Neural cell (in vitro differentiated cells): ENCODE data around the gene OR2V1. TPM values are rescaled to one million over a fixed set of nuclear protein-coding genes. Genes with fewer than 3 reads are reported as not detected.

ENCODE experiments used
- H2AFZ ChIP-seq: fragments of 200-600, 300-800 bp; sonication (generic), shearing (Covaris generic); 2 replicates; pipeline ENCODE4 v1.6.0; 2014; ENCODE audit warnings: low read depth, mild to moderate bottlenecking, antibody characterized with exemption, low read length, moderate library complexity
- H3F3A ChIP-seq: fragments of 200-600 bp; shearing (Covaris generic); 2 replicates; pipeline ENCODE4 v1.6.1; 2016; ENCODE audit warnings: mild to moderate bottlenecking, moderate library complexity, mixed read lengths, antibody characterized with exemption, low read length; ENCODE audit not compliant: insufficient read depth, poor library complexity, severe bottlenecking
- H3K27ac ChIP-seq: fragments of 200-600, 300-800 bp; sonication (generic), shearing (Covaris generic); 2 replicates; pipeline ENCODE4 v1.5.1; 2014; ENCODE audit warnings: mild to moderate bottlenecking, low read length, moderate library complexity
- H3K27me3 ChIP-seq: fragments of 300-800, 200-600 bp; sonication (generic), shearing (Covaris generic); 2 replicates; pipeline ENCODE4 v1.6.0; 2014; ENCODE audit warnings: mild to moderate bottlenecking, low read depth, low read length, moderate library complexity; ENCODE audit not compliant: insufficient read depth
- H3K36me3 ChIP-seq: fragments of 300-800, 200-600 bp; sonication (generic), shearing (Covaris generic); 2 replicates; pipeline ENCODE4 v1.5.1; 2014; ENCODE audit warnings: mild to moderate bottlenecking, antibody characterized with exemption, low read length, moderate library complexity; ENCODE audit not compliant: insufficient read depth
- H3K4me2 ChIP-seq: fragments of 300-800, 200-600 bp; sonication (generic), shearing (Covaris generic); 2 replicates; pipeline ENCODE4 v1.6.0; 2014; ENCODE audit warnings: mild to moderate bottlenecking, low read length
- H3K4me3 ChIP-seq: fragments of 300-800, 200-600 bp; sonication (generic), shearing (Covaris generic); 2 replicates; pipeline ENCODE4 v1.5.1; 2014; ENCODE audit warnings: mild to moderate bottlenecking, low read length, moderate library complexity
- H3K79me2 ChIP-seq: fragments of 200-600 bp; shearing (Covaris generic); replicated peaks from 2 replicates; pipeline ENCODE4 v1.6.0; 2014; ENCODE audit warnings: mild to moderate bottlenecking, low read length, moderate library complexity; ENCODE audit not compliant: insufficient read depth
- H3K9ac ChIP-seq: fragments of 300-800, 200-600 bp; sonication (generic), shearing (Covaris generic); 2 replicates; pipeline ENCODE4 v1.6.1; 2016; ENCODE audit warnings: mild to moderate bottlenecking, low read length, mixed read lengths
- H3K9me2 ChIP-seq: fragments of 200-600 bp; shearing (Covaris generic); 2 replicates; pipeline ENCODE4 v1.6.1; 2016; ENCODE audit warnings: mild to moderate bottlenecking, low read length, mixed read lengths; ENCODE audit not compliant: insufficient read depth
- H3K9me3 ChIP-seq: fragments of 200-600, 300-800 bp; sonication (generic), shearing (Covaris generic); 2 replicates; pipeline ENCODE4 v1.6.1; 2016; ENCODE audit warnings: mild to moderate bottlenecking, mixed run types, low read length, moderate library complexity, mixed read lengths
- H4K20me1 ChIP-seq: fragments of 200-600 bp; shearing (Covaris generic); 2 replicates; pipeline ENCODE4 v1.6.1; 2016; ENCODE audit warnings: mild to moderate bottlenecking, mixed run types; ENCODE audit not compliant: insufficient read depth
- EP300 ChIP-seq: fragments of 450-650 bp; conservative IDR thresholded peaks from 2 replicates; pipeline ENCODE4 v1.6.1; 2014; ENCODE audit warnings: antibody characterized with exemption, mild to moderate bottlenecking, moderate library complexity; ENCODE audit not compliant: poor library complexity, severe bottlenecking
- EZH2 ChIP-seq: fragments of 200-600, 300-800 bp; shearing (Covaris generic), sonication (generic); IDR thresholded peaks from 2 replicates; pipeline ENCODE4 v1.6.1; 2014; ENCODE audit warnings: antibody characterized with exemption, low read length, borderline replicate concordance, mild to moderate bottlenecking; ENCODE audit not compliant: insufficient read depth, poor library complexity, severe bottlenecking
- MXI1 ChIP-seq: fragments of 450-650 bp; conservative IDR thresholded peaks from 2 replicates; pipeline ENCODE4 v1.6.1; 2014; ENCODE audit warnings: antibody characterized with exemption, mild to moderate bottlenecking; ENCODE audit not compliant: poor library complexity, severe bottlenecking
- POLR2AphosphoS5 ChIP-seq: IDR thresholded peaks from 2 replicates; pipeline ENCODE4 v1.6.1; 2012
- RAD21 ChIP-seq: fragments of 450-650 bp; conservative IDR thresholded peaks from 2 replicates; pipeline ENCODE4 v1.6.1; 2014; ENCODE audit warnings: antibody characterized with exemption, mild to moderate bottlenecking, moderate library complexity
- SMC3 ChIP-seq: fragments of 450-650 bp; conservative IDR thresholded peaks from 2 replicates; pipeline ENCODE4 v1.6.1; 2014; ENCODE audit warnings: antibody characterized with exemption, mild to moderate bottlenecking, moderate library complexity; ENCODE audit not compliant: poor library complexity
- TAF1 ChIP-seq: IDR thresholded peaks from 2 replicates; pipeline ENCODE4 v1.6.1; 2012; ENCODE audit warnings: low read depth
- polyA plus RNA-seq: library from polyadenylated mRNA; depleted of rRNA; stranded (reverse); fragments of >200 nt; gene quantifications from 2 replicates; pipeline ENCODE4 v1.2.3, GENCODE V29; 2014
- TF ChIP-seq, protein P1 (sequence below): fragments of 450-650 bp; IDR thresholded peaks from 2 replicates; pipeline ENCODE4 v1.5.1; 2014; ENCODE audit warnings: antibody characterized with exemption, mild to moderate bottlenecking, moderate library complexity; ENCODE audit not compliant: poor library complexity, severe bottlenecking
- TF ChIP-seq, protein P2 (sequence below): IDR thresholded peaks from 2 replicates; pipeline ENCODE4 v1.6.1; 2012; ENCODE audit warnings: borderline replicate concordance

Gene OR2V1
- polyA plus RNA-seq, 1 donor from 2014 or later: not detected

GRCh38 chr5:181153814-181154213 lies 22.8 kb upstream of the OR2V1 start:
- Histone ChIP-seq H3K9me3 (no peaks in the 10 kb centered on the region), H3K27me3 (no peaks in the 10 kb centered on the region), H3K79me2 (no peaks in the 10 kb centered on the region), H3K9me2 (no peaks in the 10 kb centered on the region), H3K4me3 (no peak overlapping the region), H3K4me2 (no peak overlapping the region), H3K27ac (no peak overlapping the region), H3F3A (no peaks in the 10 kb centered on the region), H2AFZ (no peak overlapping the region), H3K36me3 (no peaks in the 10 kb centered on the region), H4K20me1 (no peaks in the 10 kb centered on the region), H3K9ac (no peak overlapping the region)
- TF ChIP-seq EP300 (no peak), RAD21 (no peak), EZH2 (no peak), MXI1 (no peak)
- TF ChIP-seq, protein P1, sequence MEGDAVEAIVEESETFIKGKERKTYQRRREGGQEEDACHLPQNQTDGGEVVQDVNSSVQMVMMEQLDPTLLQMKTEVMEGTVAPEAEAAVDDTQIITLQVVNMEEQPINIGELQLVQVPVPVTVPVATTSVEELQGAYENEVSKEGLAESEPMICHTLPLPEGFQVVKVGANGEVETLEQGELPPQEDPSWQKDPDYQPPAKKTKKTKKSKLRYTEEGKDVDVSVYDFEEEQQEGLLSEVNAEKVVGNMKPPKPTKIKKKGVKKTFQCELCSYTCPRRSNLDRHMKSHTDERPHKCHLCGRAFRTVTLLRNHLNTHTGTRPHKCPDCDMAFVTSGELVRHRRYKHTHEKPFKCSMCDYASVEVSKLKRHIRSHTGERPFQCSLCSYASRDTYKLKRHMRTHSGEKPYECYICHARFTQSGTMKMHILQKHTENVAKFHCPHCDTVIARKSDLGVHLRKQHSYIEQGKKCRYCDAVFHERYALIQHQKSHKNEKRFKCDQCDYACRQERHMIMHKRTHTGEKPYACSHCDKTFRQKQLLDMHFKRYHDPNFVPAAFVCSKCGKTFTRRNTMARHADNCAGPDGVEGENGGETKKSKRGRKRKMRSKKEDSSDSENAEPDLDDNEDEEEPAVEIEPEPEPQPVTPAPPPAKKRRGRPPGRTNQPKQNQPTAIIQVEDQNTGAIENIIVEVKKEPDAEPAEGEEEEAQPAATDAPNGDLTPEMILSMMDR: no peak
- TF ChIP-seq, protein P2, sequence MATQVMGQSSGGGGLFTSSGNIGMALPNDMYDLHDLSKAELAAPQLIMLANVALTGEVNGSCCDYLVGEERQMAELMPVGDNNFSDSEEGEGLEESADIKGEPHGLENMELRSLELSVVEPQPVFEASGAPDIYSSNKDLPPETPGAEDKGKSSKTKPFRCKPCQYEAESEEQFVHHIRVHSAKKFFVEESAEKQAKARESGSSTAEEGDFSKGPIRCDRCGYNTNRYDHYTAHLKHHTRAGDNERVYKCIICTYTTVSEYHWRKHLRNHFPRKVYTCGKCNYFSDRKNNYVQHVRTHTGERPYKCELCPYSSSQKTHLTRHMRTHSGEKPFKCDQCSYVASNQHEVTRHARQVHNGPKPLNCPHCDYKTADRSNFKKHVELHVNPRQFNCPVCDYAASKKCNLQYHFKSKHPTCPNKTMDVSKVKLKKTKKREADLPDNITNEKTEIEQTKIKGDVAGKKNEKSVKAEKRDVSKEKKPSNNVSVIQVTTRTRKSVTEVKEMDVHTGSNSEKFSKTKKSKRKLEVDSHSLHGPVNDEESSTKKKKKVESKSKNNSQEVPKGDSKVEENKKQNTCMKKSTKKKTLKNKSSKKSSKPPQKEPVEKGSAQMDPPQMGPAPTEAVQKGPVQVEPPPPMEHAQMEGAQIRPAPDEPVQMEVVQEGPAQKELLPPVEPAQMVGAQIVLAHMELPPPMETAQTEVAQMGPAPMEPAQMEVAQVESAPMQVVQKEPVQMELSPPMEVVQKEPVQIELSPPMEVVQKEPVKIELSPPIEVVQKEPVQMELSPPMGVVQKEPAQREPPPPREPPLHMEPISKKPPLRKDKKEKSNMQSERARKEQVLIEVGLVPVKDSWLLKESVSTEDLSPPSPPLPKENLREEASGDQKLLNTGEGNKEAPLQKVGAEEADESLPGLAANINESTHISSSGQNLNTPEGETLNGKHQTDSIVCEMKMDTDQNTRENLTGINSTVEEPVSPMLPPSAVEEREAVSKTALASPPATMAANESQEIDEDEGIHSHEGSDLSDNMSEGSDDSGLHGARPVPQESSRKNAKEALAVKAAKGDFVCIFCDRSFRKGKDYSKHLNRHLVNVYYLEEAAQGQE: no peak

GRCh38 chr5:181152406-181152805 lies 21.4 kb upstream of the OR2V1 start:
- TF ChIP-seq, protein P1: no peak
- TF ChIP-seq, protein P2: no peak
- TF ChIP-seq SMC3: no peak
- no peak for TF ChIP-seq TAF1
- TF ChIP-seq MXI1: no peak
- TF ChIP-seq EP300: no peak
- no peak for TF ChIP-seq EZH2
- TF ChIP-seq RAD21: no peak
- TF ChIP-seq POLR2AphosphoS5: no peak
- no peaks in the 10 kb centered on the region for H3K9me3 ChIP-seq
- H2AFZ ChIP-seq: no peak overlapping the region
- no peak overlapping the region for H3K4me2 ChIP-seq
- H3K9me2 ChIP-seq: no peaks in the 10 kb centered on the region
- no peaks in the 10 kb centered on the region for H3K27me3 ChIP-seq
- H3K79me2 ChIP-seq: no peaks in the 10 kb centered on the region
- H3K9ac ChIP-seq: no peak overlapping the region
- no peaks in the 10 kb centered on the region for H3F3A ChIP-seq
- H3K4me3 ChIP-seq: no peak overlapping the region
- no peak overlapping the region for H3K27ac ChIP-seq
- H3K36me3 ChIP-seq: no peaks in the 10 kb centered on the region
- no peaks in the 10 kb centered on the region for H4K20me1 ChIP-seq
